Stimulated activated CD8-positive, alpha-beta memory T cell treated with anti-CD3 and anti-CD28 coated beads, Interleukin-7, amount 100 ng/mL, for 24 hours (primary cell): ENCODE results near the gene RAC3.

Experiments
- DNase-seq: peaks from one replicate; pipeline ENCODE4 v3.0.0-alpha.2; 2020; ENCODE audit warnings: low read depth

RAC3 gene

GRCh38 chr17:82055965-82056728 lies 24.7 kb downstream of the RAC3 start:
- DNase-seq, result no peak

DNA sequence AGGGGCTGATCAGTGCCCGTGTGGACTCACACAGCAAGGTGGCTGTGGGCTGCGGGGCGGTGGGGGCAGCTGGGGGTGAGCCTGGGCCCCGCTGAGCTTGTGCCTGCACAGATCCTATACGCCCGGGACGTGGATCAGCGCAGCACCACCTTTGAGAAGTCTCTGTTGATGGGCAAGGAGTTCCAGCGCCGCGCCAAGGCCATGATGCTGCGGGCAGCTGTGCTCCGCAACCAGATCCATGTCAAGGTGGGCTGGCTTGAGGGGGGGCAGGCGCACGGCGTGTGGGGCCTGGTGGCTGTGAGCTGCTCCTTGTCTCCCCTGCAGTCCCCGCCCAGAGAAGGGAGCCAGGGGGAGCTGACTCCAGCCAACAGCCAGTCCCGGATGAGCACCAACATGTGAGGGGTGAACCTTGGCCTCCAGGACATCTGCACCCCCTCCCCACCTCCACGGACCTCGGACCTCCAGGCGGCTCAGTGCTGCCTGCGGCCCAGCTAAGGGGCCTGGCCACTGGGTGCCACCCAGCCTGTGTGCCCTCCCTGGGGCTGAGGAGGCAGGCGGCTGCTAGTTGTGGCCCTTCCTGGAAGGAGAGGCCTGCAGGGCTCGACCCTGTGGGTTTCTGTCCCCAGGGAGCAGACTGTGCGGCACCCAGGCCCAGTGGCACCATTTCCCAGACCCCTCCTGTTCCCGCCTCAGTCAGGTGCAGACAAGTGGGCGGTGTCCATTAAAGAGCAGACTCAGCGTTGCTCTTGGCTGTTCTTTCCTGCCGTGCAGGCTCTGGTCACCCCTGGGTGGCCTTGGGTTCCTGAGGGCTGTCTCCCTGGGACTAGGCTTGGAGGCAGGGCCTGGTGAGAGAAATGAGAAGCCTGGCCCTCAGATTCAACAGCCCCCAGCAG lies 25.5 kb downstream of the RAC3 start:
- no peak for DNase-seq

GRCh38 chr17:82058230-82058854 lies 26.9 kb downstream of the RAC3 start:
- no peak for DNase-seq

GRCh38 chr17:82058855-82059249 lies 27.4 kb downstream of the RAC3 start:
- DNase-seq, result no peak

DNA sequence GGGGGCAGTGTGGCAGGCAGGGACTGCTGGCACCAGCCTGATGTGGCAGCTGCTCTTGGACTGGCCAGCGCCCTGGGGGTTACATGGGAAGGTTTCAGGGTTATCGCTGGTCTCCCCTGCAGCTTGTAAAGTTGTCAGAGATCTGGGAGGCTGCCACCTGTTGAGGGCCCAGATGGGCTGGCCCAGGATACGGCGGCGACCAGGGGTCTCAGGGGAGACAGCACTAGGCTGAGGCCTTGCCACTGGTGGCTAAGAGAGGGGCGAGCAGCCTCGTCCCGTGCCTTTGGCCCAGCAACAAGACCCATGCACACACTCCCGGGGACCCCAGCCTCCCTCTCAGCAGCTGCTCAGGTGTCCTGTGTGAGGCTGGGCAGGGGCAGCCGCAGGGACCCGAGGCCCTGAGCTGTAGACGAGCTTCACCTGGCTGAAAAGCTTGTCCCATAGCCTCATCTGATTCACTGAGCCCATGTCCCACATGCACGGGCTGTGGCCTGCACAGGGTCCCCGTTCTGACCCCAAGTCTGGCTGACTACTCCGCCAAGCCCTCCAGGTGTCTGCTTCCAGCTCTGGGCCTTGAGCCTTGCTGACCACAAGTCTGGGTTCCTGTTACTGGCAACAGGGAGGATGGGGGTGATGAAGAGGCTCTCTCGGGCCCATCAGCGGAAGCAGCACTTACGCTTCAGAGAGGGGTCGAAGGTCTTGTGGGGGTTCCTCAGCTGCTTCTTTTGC lies 28.0 kb downstream of the RAC3 start:
- DNase-seq, result no peak

DNA sequence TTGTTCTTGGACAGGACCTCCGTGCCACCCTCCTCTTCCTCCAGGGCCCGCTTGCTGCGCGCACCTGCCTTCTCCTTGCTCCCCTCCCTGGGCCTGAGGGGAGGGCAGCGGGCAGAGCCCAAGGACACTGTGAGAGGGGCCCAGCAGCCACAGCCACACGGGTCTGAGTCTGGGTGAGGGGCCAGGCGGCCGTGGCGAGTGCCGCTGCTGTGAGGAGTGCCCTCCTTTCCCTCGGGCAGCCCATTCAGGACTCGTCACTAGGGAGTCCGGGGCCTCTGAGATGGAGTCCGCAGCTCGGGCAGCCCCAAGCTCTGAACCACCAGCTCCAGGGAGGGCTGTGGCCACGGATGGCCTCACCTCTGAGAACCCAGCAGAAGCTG lies 28.5 kb downstream of the RAC3 start:
- no peak for DNase-seq

DNA sequence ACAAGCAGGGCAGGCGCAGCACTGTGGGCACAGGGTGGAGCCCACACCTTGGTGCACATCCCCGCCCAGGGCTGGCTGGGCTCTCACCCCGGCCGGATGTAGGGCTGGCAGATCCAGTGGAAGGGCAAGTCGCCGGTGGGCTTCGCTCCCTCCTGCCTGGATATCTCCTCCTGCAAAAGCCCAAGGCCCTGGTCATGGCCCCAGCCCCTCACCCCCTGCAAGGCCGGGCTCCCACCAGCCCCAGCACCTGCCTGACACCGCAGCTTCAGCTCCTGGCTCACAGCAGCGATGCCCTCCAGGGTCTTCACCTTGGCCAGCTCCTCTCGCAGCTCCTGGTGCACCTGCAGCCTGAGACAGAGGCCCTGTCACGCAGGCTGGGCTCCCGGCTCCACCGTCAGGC lies 29.1 kb downstream of the RAC3 start:
- no peak for DNase-seq

DNA sequence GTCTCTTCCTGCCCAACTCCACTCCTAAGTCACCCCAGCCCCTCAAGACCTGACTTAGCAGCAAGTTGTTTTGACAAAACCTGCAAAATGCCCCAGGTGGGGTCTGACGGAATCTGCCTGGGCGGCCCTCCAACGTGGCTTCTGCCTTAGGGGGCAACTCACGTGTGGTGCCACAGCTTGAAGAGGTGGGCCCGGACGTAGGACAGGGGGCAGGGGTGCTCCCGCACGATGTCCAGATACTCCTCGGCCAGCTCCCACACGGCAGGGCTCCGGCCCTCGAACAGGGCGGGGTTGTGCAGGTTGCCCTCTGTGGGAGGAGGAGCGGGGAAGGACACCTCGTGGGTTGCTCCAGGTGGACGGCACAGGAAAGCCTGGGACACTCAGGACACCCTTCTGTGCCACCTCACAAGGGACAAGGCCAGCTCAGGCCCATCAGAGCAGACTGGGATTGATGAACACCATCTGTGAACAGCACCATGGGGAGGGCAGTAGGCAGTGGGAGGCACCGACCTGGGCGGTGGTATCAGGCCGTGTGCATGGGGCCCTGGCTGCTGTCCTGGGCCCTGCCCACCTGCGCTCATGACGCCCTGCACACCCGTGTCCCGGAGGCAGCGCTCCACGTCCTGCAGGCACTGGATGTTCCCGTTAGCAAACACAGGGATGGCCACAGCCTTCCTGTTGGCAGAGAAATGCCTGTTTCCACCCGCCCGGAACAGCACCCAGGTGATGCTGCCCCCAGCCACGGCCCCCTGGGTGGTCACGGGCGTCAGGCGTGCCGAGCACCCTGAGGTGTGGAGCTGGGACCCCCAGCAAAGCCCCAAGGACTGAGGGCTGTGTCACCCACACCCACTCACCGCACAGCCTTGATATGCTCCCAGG lies 29.8 kb downstream of the RAC3 start:
- no peak for DNase-seq

DNA sequence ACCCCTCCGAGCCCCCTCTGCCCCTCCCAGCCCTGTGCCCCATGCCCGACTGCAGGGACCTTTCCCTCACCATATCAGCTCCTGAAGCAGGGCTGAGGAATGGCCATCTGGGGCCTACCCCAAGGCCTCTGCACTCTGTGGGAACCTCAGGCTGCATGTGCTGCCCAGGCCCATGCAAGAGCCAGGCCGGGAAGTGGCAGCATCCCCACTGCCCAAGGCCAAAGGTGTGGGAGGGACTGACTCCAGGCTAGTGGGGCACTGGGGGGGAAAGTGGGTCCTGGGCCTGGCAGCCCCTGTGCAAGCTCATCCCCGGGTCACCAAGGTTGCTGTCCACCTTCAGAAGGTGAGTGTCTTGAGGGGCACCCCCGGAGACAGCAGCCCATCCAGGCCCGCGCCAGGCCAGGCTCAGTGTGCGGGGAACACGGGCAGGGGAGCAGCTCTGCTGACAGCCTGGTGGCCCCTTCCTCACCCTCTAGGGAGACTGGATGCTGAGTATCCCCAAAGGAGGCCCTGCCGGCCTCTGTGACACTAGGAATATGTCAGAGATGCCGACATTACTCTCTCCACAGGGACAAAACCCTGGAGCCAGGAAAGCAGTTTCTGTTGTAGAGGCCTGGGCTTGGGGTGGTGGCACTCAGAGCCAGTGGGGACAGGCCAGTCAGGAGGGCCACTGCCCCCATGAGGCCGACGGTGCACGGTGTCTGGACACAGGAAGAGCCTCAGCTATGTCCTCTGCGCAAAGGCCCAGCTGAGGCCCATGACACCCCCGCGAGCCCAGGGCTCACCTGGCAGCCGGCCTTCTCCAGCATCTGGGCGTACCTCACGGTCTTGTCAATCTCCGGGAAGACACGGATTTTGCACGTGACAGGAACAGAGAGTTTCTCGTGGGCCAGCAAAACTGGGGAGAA lies 30.9 kb downstream of the RAC3 start:
- no peak for DNase-seq

DNA sequence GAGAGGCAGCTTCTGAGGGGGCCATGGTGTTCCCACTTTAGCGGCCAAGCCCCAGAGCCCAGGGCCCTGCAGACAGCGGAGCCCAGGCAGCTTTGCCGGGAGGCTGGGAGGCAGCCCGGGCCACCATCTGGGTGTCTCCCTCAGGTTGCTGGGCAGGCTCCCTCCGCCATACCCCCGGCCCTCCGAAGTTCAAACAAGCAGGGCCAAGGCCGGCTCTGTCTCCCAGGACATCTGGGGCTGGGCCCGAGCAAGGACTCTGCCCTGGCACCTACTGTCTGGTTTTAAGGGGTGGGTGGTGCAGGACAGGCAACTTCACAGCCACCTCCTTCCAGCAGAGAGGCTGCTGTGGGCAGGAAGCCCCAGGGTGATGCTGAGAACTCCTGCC lies 31.5 kb downstream of the RAC3 start:
- no peak for DNase-seq

GRCh38 chr17:82063424-82064415 lies 32.2 kb downstream of the RAC3 start:
- DNase-seq, result no peak

- no peak for DNase-seq
Observed at GRCh38 chr17:82064433-82065192, 33.1 kb downstream of the RAC3 start.

- no peak for DNase-seq
Observed at GRCh38 chr17:82065193-82065637, 33.7 kb downstream of the RAC3 start.

- DNase-seq, result peak; percentile 30
Observed at GRCh38 chr17:82065638-82066303, 34.3 kb downstream of the RAC3 start, which contains the start of gene DUS1L. TSS of gene DUS1L (minus strand) at chr17:82065804. CDS start at chr17:82065059, 745 bp downstream.

DNA sequence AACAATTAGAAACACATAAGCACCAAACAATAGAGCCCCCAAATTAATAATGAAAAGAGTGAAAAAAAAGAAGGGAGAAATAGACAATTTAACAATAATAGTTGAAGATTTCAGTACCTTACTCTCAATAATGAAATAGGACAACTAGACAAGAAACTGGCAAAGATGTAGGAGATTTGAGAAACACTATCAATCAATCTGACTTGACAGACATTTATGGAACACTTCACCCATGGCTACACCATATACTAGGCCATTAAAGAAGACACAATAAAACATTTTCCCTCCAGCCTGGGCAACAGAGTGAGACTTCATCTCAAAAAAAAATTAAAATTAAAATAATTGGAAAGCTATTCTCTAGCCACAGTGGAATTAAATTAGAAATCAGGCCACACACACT lies 39.1 kb downstream of the RAC3 start:
- no peak for DNase-seq

GRCh38 chr17:82072827-82073226 lies 41.3 kb downstream of the RAC3 start:
- DNase-seq, result no peak

DNA sequence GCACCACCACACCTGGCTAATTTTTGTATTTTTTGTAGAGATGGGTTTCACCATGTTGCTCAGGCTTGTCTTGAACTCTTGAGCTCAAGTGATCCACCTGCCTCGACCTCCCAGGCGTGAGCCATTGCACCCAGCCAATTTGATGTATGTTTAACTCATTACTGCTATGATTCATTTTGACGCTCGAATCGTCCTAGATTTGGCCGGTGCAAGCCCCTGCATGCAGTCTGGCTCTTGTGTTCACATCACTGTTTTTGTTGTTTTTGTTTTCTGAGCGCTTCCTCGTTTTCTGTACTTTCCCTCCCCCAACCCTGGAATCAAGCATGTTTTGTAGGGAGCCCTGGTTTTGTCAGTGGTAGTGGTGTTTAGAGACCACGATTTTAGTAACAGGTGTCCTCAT lies 42.0 kb downstream of the RAC3 start:
- DNase-seq, result no peak
